Loucy (cell line): Measurements from ENCODE around the gene DACT2.

Experiments used
- H2AFZ ChIP-seq: fragments of 200-600 bp; sonication (generic); 2 replicates; pipeline ENCODE4 v1.6.0; 2016; ENCODE audit warnings: antibody characterized with exemption, mild to moderate bottlenecking, low read length, moderate library complexity
- H3F3A ChIP-seq: fragments of 200-600 bp; 2 replicates; pipeline ENCODE4 v1.6.0; 2016; ENCODE audit warnings: antibody characterized with exemption, low read depth, mild to moderate bottlenecking
- H3K27me3 ChIP-seq: fragments of 200-600 bp; sonication (generic); 2 replicates; pipeline ENCODE4 v1.6.1; 2014; ENCODE audit warnings: low read length, mild to moderate bottlenecking; ENCODE audit not compliant: insufficient read depth, poor library complexity, severe bottlenecking
- H3K36me3 ChIP-seq: fragments of 200-600 bp; sonication (generic); 2 replicates; pipeline ENCODE4 v1.6.1; 2016; ENCODE audit warnings: low read length; ENCODE audit not compliant: insufficient read depth
- H3K4me1 ChIP-seq: fragments of 200-600 bp; sonication (generic); 2 replicates; pipeline ENCODE4 v1.5.1; 2014; ENCODE audit warnings: low read length, mild to moderate bottlenecking; ENCODE audit not compliant: insufficient read depth, poor library complexity, severe bottlenecking
- H3K4me2 ChIP-seq: fragments of 200-600 bp; sonication (generic); 2 replicates; pipeline ENCODE4 v1.6.0; 2014; ENCODE audit warnings: antibody characterized with exemption, low read length, low read depth, mild to moderate bottlenecking; ENCODE audit not compliant: poor library complexity, severe bottlenecking
- H3K4me3 ChIP-seq: fragments of 200-600 bp; sonication (generic); 2 replicates; pipeline ENCODE4 v1.5.1; 2014; ENCODE audit warnings: low read length, mild to moderate bottlenecking, mixed read lengths; ENCODE audit not compliant: poor library complexity, severe bottlenecking
- H3K79me2 ChIP-seq: fragments of 200-600 bp; sonication (generic); 2 replicates; pipeline ENCODE4 v1.6.1; 2014; ENCODE audit warnings: low read length; ENCODE audit not compliant: insufficient read depth
- H3K9ac ChIP-seq: fragments of 200-600 bp; sonication (generic); 2 replicates; pipeline ENCODE4 v1.6.0; 2014; ENCODE audit warnings: mild to moderate bottlenecking, low read depth, low read length, moderate library complexity; ENCODE audit not compliant: poor library complexity, severe bottlenecking
- H3K9me2 ChIP-seq: fragments of 200-600 bp; sonication (generic); replicated peaks from 2 replicates; pipeline ENCODE4 v1.6.1; 2016; ENCODE audit warnings: low read depth, low read length, mixed read lengths
- H3K9me3 ChIP-seq: fragments of 200-600 bp; sonication (generic); 2 replicates; pipeline ENCODE4 v1.6.1; 2014; ENCODE audit warnings: mild to moderate bottlenecking, antibody characterized with exemption, low read length, low read depth; ENCODE audit not compliant: insufficient read depth
- H4K20me1 ChIP-seq: fragments of 200-600 bp; sonication (generic); 2 replicates; pipeline ENCODE4 v1.6.0; 2014; ENCODE audit warnings: antibody characterized with exemption, low read length, mild to moderate bottlenecking; ENCODE audit not compliant: insufficient read depth, poor library complexity, severe bottlenecking
- EZH2phosphoT487 ChIP-seq: fragments of 200-600 bp; IDR thresholded peaks from 2 replicates; pipeline ENCODE4 v1.6.1; 2018; ENCODE audit warnings: antibody characterized with exemption, mild to moderate bottlenecking, moderate library complexity, borderline replicate concordance
- TF ChIP-seq, protein P1 (sequence below): fragments of 200-600 bp; sonication (generic); conservative IDR thresholded peaks from 2 replicates; pipeline ENCODE4 v1.5.1; 2014; ENCODE audit warnings: mild to moderate bottlenecking, antibody characterized with exemption, low read length

The DACT2 gene

DNA sequence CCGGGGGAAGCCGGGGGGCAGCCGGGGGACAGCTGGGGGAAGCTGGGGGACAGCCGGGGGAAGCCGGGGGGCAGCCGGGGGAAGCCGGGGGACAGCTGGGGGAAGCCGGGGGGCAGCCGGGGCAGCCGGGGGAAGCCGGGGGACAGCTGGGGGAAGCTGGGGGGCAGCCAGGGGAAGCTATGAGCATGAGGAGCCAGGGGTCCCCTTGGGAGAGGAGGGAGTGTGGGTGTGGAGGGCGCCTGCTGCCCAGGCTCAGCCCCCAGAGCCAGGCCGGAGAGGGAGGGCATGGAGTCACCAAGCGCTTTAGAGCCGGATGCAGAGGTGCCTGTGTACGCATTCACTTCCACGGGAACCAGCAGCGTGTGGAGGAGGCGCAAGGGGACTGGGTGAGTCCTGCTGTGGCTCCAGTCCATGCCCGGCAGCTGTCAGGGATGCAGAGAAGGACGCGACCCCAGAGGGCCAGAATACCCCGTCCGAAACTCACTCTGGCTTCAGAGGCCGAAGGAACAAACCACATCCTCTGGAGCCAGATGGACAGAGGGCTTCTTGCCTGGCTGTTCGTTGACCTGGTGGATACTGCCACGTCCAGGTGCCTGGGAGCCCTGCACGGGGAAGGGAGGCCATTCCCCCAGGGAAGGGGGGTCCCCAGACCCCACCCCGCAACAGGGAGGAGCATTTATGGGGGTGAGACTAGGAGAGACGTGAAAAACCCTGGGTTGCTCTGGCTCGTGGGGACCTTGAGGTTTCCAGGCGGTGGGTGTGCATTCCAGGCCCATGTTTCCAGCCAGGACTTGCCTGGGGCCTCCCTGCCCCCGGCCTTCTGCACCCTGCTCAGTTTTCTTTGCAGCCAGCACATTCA is 26.5 kb upstream of the DACT2 start:
- TF ChIP-seq EZH2phosphoT487 = no peak
- TF ChIP-seq, protein P1, sequence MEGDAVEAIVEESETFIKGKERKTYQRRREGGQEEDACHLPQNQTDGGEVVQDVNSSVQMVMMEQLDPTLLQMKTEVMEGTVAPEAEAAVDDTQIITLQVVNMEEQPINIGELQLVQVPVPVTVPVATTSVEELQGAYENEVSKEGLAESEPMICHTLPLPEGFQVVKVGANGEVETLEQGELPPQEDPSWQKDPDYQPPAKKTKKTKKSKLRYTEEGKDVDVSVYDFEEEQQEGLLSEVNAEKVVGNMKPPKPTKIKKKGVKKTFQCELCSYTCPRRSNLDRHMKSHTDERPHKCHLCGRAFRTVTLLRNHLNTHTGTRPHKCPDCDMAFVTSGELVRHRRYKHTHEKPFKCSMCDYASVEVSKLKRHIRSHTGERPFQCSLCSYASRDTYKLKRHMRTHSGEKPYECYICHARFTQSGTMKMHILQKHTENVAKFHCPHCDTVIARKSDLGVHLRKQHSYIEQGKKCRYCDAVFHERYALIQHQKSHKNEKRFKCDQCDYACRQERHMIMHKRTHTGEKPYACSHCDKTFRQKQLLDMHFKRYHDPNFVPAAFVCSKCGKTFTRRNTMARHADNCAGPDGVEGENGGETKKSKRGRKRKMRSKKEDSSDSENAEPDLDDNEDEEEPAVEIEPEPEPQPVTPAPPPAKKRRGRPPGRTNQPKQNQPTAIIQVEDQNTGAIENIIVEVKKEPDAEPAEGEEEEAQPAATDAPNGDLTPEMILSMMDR = no peak

DNA sequence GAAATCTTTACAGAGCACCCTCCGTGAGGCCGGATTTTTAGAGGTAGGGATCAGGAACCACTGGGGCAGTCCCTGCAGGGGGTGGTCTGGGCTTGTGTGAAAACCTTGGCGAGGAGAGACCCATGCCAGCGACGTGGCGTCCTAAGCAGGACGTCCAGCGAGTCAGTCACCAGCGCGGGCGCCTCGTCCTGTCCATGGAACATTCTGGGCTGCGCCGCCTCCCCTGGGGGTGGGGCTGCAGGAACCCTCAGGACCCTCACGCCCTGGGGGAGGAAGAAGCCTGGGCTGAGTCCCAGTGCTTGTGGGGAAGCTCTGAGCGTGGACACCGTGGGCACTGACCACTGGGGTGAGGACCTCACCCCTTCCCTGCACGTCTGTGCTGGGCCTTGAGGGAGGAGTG is 25.7 kb upstream of the DACT2 start:
- Histone ChIP-seq H3K27me3 (no peaks in the 10 kb centered on the region), H3K4me2 (no peak overlapping the region), H4K20me1 (no peaks in the 10 kb centered on the region), H3K36me3 (no peaks in the 10 kb centered on the region), H3K9ac (no peak overlapping the region), H3K9me3 (peaks cover 13% of the 10 kb centered on the region; the same call in 1 of the 2 replicates), H3K4me3 (no peak overlapping the region), H3K79me2 (no peaks in the 10 kb centered on the region), H3F3A (no peaks in the 10 kb centered on the region), H3K4me1 (no peaks in the 10 kb centered on the region), H3K9me2 (no peaks in the 10 kb centered on the region), H2AFZ (no peak overlapping the region)
- TF ChIP-seq EZH2phosphoT487 = no peak
- TF ChIP-seq, protein P1 = no peak

More for the DNA sequence above, 26.5 kb upstream of the DACT2 start:
- Histone ChIP-seq H3K4me3 (no peak overlapping the region), H3K4me2 (no peak overlapping the region), H3F3A (no peaks in the 10 kb centered on the region), H3K36me3 (no peaks in the 10 kb centered on the region), H3K9me3 (peaks cover 13% of the 10 kb centered on the region; the same call in 1 of the 2 replicates), H2AFZ (no peak overlapping the region), H3K4me1 (no peaks in the 10 kb centered on the region), H3K9me2 (no peaks in the 10 kb centered on the region), H3K79me2 (no peaks in the 10 kb centered on the region), H4K20me1 (no peaks in the 10 kb centered on the region), H3K9ac (no peak overlapping the region), H3K27me3 (no peaks in the 10 kb centered on the region)

GRCh38 chr6:168344338-168344737 is 24.8 kb upstream of the DACT2 start:
- Histone ChIP-seq H3K79me2 (no peaks in the 10 kb centered on the region), H3K4me2 (no peak overlapping the region), H4K20me1 (no peaks in the 10 kb centered on the region), H3K4me1 (no peaks in the 10 kb centered on the region), H3K9me3 (peaks cover 13% of the 10 kb centered on the region; the same call in 1 of the 2 replicates), H3K4me3 (no peak overlapping the region), H2AFZ (no peak overlapping the region), H3K27me3 (no peaks in the 10 kb centered on the region), H3F3A (no peaks in the 10 kb centered on the region), H3K9ac (no peak overlapping the region), H3K9me2 (no peaks in the 10 kb centered on the region), H3K36me3 (no peaks in the 10 kb centered on the region)
- TF ChIP-seq EZH2phosphoT487 = no peak
